GM19468 (cell line): ENCODE measurements around the gene MAEA.

Experiments
- ATAC-seq: cut with Tn5 transposase; IDR thresholded peaks from one replicate; pipeline ENCODE4 v1.9.1; 2021; ENCODE audit warnings: mild to moderate bottlenecking, moderate library complexity, moderate number of reproducible peaks; ENCODE audit not compliant: unreplicated experiment; ENCODE audit errors: extremely low read depth

The MAEA gene

DNA sequence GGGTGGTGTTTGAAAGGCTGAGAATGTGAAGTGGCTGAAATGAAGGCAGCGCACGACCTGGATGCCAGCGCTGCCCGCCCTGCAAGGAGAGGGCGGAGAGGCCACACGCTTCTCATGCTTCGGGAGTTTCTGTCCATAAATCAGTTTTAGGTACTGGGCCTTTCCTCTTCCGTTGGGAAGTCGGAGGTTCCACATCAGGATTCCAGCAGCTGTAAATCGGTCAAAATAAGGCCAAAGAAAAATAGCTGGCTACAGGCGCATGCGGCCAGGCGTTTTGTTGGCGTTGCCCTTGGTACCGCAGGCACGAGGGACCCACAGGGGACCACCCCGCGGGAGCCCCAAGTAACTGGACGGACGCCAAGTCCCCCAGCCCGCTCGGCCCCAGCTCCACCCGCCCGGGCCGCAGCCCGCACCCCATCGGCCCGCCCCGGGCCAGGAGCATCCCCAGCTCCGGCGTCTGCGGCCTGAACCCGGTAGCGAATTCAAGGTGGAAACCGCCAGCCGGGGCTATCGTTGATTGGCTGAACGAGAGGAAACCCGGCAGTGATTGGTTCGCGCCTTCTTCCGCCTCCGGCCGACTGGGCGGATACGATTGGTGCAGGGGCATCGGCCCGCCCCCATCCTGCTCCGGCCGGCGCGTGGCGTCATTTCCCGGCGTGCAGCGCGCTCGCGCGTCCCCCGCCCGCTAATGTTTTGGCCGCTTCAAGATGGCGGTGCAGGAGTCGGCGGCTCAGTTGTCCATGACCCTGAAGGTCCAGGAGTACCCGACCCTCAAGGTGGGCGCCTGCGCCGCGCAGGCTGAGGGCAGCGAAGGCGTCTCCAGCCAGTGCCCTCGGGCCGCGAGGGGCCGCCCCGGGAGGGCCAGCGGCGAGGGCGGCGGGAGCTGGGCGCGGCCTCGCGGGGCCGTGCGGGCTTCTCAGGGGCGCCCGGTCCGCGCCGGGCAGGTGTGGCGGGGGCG is at the start of gene MAEA:
MAEA (plus strand) TSS at position 685 of the 958 bp plus-strand sequence; CDS start at position 708, 23 bp downstream.
- ATAC-seq = peak; percentile 81

DNA sequence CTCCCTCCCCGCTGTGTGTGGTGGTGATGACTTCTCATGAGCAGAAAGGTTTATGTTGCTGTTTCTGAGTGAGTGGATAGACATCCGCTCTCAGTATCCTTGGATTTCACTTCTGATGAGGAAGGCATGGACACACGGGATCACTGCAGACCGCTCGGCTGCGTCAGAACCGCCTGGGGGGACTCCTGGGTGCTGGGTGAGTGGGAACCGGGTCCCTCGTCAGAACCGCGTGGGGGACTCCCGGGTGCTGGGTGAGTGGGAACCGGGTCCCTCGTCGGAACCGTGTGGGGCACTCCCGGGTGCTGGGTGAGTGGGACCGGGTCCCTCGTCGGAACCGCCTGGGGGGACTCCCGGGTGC is 49.8 kb upstream of the MAEA start:
- ATAC-seq = no peak

DNA sequence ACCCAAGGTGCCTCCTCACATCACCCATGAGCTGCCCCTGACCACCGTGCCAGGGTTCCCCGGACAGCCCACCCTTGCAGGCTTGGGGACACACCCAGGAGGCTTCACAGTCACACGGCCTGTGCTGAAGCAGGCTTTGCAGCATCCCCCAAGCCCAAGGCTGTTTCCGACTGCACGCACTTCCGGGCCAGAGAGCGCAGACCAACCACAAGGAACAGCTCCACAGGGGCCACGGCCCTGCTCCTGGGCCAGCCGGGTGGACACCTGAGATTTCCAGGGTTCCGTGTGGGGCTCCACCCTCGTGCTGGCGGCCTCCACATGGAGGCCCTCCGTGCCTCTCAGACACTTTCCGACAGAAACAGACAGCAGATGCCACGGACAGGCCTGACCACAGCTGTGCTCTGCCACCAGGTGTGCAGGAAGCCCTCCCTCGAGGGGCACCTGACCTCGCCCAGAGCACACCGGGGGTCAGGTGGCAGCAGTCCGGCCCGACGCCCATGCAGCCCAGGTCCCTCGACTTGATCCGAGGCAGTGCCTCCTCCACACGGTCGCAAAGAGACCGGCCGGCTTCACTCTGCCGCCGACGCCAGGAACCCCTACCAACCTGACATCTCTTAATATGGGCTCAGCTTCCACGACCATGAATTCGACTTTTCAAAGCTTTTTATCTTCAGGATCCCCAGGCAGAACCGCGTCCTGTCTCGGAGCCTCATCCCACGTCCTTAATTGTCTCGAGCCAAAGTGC is 48.8 kb upstream of the MAEA start:
- no peak for ATAC-seq

DNA sequence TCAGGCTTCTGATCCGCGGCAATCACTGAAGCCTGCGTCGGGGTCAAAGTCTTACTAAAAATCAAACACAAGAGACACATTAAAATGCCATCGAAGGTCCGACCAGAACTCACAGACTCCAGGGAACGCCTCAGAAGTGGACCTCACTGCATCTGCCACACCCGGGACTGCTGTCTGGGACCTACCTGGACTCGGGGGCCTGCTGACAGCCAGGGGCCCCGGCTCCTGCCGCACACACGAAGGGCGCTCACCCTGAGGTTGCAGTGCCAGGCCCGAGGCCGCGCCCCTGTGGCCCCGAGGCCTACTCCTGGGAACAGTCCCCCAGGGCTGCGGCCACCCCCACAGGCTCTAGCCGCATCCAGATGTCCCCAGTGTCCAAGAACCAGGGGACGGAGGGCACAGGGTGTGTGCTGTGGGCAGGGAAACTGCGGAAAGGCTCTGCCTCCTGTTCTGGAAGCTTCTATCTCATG is 48.2 kb upstream of the MAEA start:
- no peak for ATAC-seq

DNA sequence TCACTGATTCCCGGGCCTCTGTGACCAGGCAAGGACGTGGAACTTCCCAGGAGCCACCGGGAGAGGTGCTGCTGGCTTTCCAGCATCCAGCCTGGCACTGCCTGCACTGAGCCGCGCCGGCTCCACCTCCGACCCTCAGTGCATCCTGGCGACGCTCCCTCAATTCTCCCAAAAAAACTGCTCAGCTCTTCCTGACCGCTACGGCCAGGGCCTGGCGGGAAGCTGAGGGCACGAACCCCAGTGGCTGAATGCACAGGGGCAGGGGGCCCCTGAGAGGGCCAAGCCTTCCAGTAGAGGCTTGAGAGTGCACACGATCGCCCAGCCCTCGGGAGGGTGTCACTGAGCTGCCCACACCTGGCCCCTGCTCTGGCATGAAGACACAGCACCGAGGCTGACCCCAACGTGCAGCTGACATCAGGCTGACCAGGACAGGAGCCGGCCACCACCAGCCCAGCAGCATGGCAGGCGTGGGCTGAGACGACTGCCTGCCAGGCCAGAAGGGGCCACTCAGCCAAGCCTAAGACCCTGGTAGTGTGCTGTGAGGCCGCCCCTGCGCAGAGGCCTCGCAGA is 47.7 kb upstream of the MAEA start:
- ATAC-seq = no peak

DNA sequence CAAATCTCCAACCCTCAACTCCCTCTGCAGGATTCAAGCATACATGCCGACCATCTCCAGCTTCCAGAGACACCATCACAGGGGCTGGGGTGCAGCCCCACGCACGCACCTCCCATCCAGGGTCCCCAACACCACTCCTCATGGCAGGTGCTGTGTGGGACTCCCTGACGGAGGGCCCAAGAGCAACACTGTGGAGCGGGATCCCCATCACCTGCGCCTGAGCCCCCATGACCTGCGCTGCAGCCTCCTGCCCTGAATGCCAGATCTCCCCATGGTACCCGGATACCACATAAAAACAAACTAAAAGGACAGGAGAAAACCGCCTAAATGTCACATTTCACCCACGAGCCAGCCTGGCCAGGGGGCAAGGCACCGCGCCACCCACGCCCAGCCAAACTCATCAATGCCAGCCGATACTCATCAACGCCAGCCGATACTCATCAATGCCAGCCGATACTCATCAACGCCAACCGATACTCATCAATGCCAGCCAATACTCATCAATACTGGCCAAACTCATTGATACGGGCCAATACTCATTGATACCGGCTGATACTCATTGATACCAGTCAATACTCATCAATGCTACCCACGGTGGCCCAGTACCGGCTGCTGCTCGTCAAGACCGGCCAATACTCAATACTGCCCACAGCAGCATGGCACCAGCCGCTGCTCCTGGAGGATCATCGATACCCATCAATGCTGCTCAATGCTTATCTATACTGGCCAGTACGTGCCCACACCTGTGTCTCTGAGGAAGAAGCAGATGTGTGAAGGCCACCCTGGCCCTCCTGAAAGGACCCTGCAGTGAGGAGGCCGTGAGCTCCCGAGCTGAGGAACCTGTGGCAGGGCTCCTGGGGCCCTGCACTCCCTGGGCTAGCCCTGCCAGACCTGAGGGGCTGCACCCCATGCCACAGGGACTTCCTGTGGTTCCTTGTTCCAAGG is 46.9 kb upstream of the MAEA start:
- ATAC-seq = no peak

DNA sequence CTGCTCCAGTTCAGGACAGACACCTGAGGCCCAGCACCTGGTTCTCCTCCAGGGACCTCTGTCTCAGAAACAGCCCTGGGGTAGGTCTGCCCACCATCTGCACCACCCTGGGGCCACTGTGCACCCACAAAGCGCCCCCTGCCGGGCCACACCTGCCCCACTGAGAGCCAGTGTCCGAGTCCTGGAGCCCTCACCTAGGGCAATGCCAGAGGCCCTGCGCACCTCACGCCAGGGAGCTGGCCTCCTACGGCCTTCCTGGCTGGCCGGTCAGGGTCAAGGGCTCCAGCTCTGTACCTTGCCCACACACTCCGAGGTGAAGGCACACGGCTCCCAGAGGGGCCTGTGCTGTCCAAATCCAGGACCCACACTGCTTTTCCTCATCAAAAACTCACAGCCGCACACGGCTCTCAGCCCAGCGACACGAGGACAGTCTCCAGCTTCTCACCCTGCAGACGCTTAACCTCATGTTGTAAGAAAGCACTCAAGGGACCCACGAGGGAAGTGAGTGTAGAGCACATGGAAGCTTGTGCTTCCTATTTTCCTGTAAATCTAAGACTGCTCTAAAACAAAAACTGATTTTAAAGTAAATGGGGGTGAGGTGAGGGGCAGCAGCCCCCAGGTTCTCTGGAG is 46.1 kb upstream of the MAEA start:
- no peak for ATAC-seq

DNA sequence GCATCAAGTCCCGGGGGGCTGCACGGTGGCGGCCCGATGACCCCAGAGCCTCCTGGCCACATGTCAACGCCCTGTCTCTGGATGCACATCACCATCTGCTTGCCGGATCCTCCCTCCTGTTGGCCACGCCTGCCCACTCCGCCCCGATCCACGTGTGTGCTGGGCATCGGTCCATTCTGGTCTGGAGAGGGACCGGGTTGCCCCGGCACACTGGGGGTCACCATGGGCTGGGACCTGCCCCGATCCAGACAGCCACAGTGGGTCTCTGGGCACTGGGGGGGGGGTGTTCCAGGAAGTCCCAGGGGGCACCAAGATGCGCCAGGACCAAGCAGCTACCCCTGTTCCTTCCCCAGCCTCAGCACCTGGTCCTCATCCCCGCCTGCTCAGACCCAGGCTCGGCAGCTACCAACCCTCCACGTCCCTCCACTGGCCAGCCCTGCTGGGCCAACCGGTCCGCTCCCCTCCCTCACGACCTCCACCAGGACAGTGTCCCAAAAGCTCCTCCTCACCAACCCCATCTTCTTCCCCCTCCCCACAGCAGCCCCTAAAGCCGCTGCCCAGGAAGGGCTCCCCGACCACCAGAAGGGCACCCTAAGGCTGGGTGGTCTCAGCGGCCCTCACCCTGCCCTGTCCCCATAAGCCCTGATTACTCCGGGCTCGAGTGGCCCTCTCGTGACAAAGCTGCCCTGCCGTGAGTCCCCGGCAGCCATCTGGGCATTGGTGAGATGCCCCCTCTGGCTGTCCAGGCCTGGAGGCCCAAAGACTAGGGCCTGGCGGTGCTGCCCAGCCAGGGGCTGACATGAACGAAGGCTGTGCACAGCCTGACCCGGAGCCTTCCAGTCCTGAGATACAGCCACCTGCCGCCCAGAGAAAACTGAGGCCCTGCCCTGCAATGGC is 45.4 kb upstream of the MAEA start:
- no peak for ATAC-seq

DNA sequence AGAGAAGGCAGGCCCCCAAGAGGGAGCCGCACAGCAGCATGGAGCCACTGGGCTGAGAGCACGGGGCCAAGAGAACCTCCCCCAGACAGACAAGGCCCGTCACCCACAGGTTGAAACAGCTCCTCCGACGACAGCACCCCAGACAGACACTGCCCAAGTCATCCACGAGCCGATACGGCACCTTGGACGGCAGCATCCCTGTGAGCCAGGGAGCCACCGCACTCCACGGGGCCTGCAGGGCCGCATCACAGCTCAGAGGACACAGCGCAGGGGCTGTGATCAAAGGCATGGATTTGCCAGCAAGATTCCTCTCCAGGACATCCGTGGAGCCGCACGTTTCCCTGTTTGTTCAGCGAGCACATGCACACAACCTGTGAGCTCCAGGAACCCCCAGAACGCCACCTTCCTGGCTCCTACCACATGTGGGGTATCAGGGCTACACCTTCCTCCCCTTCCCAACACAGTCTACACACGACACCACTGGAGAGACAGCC is 44.7 kb upstream of the MAEA start:
- ATAC-seq = no peak

DNA sequence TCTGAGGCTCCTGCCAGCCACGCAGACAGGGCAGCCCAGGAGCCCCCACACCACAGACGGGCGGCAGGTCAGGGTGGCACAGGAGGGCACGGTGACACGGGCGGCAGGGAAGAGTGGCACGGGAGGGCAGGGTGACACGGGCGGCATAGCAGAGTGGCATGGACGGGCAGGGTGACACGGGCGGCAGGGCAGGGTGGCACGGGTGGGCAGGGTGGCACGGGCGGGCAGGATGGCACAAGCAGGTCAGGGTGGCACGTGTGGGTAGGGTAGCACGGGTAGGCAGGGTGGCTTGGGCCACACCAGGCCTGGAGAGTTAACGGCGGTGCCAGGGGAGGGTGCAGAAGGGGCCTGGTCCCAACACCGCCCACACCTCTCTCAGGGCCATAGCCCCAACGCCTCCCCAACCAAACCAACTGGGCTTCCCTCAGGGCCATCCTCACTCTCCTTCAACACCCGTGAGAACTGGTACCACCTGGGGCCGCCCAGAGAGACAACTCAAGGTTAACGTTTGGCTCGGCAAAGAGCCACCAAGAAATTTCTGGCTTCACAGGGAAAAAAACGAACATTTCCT is 44.1 kb upstream of the MAEA start:
- ATAC-seq = no peak

DNA sequence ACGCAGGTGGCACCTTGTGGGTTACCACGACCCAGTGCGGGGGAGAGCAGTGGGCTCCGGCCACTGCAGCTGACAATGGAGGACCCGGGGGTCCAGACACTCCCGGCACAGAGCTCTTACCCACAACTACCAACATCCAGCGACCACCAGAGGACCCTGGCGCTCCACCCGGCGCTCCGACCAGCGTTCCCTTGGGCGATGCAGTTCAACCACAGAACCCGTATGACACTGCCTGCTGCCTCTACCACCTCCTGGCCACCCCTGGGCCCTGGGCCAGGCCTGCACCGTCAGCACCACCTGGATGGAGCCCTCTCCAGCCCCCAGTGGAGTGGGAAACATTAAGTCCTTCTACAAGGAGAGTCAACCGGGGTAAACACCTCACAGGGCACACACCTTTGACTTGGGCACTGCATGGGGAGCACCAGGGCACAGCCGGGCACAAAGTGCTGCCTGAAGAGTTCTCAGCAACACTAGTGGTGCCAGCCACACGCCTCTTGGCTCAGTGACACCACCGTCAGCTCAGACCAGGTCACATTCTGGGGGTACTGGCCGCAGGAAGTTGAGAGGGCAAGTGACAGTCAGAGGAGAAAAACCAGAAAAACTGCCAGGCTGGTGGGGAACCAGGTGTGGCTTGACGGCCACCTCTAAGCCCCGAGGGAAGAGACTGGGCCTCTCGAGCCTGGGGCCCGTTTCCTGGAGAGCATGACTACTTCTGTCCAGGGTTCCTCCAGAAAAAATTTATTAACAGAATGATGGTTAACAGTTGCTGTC is 43.4 kb upstream of the MAEA start:
- no peak for ATAC-seq

DNA sequence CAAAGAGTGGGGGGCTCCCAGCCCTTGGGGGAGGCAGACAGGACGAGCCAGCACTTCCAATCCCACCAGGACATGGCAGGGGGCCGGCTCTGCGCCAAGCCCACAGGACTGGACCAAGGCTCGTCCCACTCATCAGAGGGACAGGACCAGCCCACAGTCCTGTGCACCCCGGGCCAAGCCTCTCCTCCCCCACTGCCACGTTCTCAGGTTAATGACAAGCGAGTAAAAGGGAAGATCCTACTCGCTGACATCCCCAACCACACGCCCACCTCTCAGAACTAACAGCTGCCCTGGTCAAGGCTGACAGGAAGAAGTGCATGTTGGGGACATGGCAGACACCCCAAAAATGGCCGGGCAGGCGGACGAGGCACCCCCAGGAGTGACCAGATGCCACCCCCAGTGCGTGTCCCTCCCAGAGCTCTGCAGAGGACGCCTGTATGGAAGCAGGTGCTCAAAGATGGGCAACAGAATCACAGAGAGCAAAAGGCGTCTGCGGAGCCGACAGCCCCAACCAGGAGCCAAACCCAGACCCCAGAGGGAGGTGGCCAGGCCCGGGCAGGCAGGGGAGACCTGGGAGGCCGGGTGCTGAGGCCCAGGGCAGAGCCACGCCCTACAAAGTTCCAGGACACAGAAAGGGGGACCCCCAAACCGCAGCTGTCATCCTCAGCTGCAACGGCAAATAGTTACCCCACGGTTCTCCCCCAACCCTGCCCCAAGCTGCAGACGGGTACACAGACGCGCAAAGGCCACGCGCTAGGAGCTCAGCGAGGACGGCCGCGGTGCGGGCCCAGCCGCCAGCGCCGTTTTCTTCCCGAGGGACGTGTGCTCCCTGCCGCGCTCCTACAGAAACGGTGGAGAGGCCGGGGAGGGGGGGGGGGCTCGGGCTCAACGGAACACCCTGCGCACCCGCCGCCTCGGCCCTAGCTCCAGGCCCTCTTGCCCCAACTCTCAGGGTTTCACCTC is 42.5 kb upstream of the MAEA start:
- no peak for ATAC-seq

DNA sequence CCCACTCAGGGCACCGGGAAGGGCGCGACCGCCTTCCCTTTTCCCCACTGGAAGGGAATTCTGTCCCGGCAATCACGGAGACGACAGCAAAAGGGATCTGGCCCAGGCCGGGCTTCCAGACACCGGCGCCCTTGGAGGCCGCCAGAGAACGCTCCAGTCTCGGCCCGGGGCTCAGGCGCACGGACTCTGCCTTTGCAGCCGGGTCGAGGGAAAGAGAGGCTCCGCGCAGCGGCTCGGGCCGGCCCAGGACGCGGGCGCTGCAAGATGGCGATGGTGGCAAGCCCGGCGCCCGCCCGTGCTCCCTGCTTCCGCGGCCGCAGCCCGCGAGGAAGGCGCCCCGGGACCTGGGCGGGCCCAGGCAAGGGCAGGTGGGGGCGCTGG is 41.8 kb upstream of the MAEA start:
- no peak for ATAC-seq

DNA sequence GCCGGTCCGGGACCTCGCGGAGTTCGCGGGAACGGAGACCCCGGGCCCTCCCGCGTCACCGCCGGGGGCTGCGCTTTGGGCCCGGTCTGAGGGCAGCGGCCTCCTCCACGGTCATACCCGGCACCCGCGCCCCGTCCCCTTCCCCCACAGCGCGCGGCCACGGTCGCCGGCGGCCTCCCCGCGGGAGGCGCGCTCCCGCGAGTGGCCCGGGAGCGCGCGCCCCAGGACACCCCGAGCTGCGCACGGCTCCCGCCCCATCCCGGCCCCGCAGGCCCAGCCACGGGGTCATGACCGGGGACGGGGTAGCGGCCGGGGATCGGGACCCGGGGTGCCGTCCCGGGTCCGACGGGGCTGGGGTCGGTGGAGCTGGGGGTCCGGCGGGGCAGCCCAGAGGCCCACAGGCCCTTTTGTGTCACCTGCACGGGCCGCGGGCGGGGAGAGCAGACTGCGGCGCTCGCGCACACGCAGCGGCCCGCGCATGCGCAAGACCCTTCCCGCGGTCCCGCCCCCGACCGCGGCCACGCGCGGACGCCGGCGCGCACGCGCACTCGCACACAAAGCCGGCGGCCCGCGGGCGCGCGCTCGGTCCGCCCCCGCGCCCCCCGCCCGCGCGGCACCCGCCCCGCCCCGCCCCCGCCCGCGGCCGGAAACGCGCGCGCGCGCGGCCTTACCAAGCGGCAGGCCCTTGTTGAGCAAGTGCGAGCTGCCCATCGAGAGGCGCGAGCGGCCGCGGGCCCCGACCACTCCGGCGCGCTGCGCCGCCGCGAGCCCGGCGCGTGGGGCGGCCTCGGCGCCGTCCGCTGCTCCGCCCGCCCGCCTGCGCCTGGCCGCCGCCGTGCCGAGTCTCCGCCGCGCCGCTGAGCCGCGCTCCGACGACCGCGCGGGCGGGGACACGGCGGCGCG is 41.2 kb upstream of the MAEA start, which contains the start of gene CTBP1:
CTBP1 (minus strand) TSS at position 886 of the 903 bp plus-strand sequence. CDS start 7,799 bp downstream, outside the sequence.
- ATAC-seq = peak; percentile 40

DNA sequence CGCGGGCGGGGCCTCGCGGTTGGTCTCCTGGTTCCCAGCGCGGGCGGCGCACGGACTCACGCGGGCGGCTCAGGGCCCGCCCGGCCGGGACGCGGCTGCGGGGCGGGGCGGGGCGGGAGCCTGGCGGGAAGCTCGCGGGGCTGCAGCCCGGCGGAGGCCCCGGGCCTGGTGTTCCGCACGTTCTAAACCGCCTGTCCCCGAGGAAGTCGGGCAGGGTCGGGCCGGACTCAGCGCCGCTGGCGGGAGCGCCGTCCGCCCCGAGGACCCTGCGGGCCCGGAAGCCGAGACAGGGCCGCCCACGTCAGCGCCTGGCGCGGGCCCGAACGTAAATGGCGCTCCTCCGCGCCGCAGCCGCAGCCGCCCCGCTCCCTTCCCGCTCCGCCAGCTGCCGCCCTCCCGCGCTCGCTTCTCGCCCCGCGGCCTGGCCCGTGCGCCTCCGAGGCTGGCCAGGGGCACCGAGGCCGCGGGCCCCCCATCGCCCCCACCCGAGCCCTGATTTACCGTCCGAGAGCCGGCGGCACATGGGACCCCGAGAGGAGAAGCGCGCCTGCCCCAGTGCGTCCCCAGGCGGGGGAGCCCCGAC is 40.5 kb upstream of the MAEA start:
- peak; percentile 23 for ATAC-seq
